HFF-Myc (cell line): ENCODE results near the gene NTM.

ENCODE experiments used
- DNase-seq: peaks from one replicate; pipeline ENCODE4 v3.0.0-alpha.2; 2011; ENCODE audit warnings: low read depth; ENCODE audit errors: extremely low read depth
- H3K4me3 ChIP-seq: replicated peaks from 2 replicates; pipeline ENCODE4 v1.5.1; 2011; ENCODE audit warnings: low read depth, mild to moderate bottlenecking, control low read depth, low read length
- TF ChIP-seq, protein P1 (sequence below): IDR thresholded peaks from 2 replicates; pipeline ENCODE4 v1.5.1; 2012; ENCODE audit warnings: mild to moderate bottlenecking, low read depth, low read length, control low read depth; ENCODE audit errors: missing control alignments

Gene NTM

DNA sequence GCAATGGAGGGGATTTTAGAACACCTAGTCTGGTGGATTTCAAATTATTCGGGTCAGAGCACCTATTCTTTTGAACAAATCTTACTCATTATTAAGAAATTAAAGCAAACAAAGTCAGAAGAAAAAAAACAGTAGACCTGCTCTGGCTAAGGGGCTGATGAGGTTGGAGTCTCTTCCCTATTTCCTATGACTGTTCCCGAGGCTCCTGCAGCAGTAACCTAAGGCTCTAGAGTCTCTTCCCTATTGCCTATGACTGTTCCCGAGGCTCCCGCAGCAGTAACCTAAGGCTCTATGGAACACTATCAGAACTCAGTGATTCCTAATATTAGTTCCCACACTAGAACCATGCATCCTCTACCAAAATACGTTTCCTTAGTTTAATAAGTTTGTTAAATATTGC lies 607.9 kb downstream of the NTM start:
- H3K4me3 ChIP-seq = no peak overlapping the region
- DNase-seq = no peak
- TF ChIP-seq, protein P1, sequence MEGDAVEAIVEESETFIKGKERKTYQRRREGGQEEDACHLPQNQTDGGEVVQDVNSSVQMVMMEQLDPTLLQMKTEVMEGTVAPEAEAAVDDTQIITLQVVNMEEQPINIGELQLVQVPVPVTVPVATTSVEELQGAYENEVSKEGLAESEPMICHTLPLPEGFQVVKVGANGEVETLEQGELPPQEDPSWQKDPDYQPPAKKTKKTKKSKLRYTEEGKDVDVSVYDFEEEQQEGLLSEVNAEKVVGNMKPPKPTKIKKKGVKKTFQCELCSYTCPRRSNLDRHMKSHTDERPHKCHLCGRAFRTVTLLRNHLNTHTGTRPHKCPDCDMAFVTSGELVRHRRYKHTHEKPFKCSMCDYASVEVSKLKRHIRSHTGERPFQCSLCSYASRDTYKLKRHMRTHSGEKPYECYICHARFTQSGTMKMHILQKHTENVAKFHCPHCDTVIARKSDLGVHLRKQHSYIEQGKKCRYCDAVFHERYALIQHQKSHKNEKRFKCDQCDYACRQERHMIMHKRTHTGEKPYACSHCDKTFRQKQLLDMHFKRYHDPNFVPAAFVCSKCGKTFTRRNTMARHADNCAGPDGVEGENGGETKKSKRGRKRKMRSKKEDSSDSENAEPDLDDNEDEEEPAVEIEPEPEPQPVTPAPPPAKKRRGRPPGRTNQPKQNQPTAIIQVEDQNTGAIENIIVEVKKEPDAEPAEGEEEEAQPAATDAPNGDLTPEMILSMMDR = no peak

DNA sequence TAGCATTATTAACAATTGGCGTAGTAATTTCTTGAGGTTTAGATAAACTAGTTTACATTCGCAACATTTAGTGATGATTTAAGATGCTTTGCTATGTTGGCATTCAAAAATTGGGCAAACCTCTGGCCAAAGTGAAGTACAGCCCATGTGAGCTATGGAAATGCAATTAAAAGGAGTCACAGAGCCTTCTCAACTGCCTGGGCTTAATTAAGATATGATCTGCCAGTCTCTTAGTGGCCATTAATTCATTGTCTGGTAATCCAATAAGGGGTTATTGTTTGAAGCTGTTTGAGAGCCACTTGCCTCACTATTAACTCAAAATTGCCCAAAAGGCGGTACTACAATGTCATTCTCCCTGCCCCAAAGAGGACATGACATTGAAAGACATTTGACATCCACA lies 608.9 kb downstream of the NTM start:
- no peak for DNase-seq
- H3K4me3 ChIP-seq = no peak overlapping the region
- TF ChIP-seq, protein P1 = no peak

DNA sequence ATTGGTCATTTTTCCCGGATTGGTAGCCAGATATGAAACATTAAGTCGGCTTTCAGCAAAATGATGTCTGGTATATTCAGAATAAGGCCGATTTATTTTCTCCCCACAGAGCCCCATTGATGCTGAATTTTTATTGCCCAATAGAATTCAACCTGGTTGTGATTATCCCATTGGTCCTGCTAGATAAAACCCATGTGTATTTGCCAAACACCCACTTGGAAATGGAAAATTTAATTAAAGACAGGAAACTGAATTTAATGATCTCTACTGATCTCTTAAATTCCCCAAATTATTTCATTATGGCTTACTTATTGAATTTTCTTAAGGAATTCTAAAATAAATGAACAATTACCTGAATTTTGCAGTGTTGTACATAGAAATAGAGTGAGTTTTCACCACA lies 609.8 kb downstream of the NTM start:
- TF ChIP-seq, protein P1 = no peak
- DNase-seq = no peak
- H3K4me3 ChIP-seq = no peak overlapping the region

DNA sequence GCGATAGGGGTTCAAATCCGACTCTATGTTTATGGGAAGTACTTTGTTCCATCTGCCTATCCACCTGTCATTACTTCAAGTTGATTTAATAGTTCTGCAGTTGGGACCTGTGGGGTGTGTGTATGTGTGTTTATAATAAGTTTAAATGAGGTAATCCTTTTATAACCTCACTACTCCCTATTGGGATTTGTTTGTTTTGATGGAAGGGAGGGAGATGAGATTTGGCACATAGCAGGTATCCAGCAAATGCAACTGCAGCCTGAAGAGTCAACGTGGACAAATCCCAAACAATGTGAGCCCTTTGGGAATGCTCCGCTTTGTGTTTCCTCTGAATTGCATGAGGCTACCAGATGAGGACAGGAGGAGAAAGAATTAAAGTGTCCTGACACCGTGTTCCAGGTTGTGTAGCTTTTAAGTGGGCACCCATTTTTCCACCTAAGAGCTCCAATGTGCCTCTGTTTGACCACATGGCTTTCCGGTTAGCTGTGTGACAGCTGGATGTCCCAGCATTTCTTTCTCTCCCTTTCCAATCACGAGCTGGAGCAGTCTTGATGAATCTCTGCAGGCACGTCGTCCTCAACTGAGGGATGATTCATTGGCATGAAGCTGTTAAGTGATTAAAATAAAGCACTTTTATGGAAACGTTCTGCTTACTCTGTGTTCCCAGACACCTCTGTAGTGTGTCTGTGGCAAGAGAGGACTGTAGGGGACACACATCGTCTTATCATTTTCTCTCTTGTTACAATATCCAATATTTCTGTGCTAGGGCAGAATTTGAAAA lies 610.7 kb downstream of the NTM start:
- no peak for DNase-seq
- H3K4me3 ChIP-seq = no peak overlapping the region
- TF ChIP-seq, protein P1 = no peak

DNA sequence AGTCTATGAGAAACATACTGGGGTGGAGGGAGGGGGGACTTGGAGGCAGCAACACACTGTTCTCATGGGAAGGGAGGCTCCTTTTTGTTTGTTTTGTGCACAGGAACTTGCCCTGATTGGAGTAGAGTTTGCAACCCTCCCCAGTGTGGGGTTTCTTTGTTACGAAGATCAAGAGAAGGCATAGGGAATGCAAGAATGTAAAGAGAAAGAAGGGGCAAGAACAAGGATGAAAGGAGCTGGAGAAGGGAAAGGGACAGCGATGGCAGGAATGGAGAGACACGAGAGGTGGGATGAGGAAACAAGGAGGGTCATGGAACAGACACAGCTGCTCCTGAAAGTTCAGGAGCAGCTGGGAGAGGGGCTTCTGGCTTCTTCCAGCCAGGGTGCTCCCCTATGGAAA lies 611.7 kb downstream of the NTM start:
- H3K4me3 ChIP-seq = no peak overlapping the region
- DNase-seq = no peak
- TF ChIP-seq, protein P1 = no peak

DNA sequence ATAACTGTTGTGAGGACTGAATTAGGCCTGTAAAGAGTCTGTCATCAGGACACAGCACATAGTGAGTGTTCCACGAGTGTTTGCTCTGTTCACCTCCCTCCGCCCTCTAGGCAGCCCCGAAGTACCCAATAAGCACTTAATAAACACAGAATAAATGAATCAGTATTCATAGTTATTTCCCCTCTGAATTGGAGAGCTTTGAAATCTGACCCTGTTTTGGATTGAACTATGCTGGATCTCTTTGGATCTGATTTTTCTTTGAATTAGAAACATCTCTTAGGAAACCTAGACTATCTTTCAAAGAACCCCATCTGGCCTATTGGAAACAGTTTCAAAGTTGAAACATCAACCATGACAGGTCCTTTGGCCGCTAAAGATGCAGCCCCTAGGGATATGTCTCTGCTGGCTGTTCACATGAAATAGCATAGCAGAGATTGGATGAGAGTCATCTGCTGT lies 615.5 kb downstream of the NTM start:
- TF ChIP-seq, protein P1 = no peak
- no peak for DNase-seq
- no peak overlapping the region for H3K4me3 ChIP-seq

- TF ChIP-seq, protein P1 = no peak
- no peak overlapping the region for H3K4me3 ChIP-seq
- no peak for DNase-seq
These were observed 617.3 kb downstream of the NTM start for GRCh38 chr11:131987703-131988102.
